ENCODE measurements around the gene SPEG. TPM values are rescaled to one million over a fixed set of nuclear protein-coding genes. Genes with fewer than 3 reads are reported as not detected.
A peak's percentile ranks its signal among the peaks of the same experiment; 100 is the strongest.

The SPEG gene
- total and polyA plus RNA-seq, 4 donors = 81.6 to 1,108 (median 357) TPM

GRCh38 chr2:219425238-219426067 lies 9.2 kb upstream of the SPEG start:
- WGBS, 2 donors = 94 to 98% methylated on average over 8 of the region's 8 CpGs
- ATAC-seq (ENCODE audit: low FRiP score) (no peak), DNase-seq (no peak)
- H3K27me3 ChIP-seq (ENCODE audit: control insufficient read depth in 1 of 2, insufficient read depth in 2 of 2, low read length in 1 of 2) = no peaks in the 10 kb centered on the region
- intact Hi-C loops (cut with DNase I) = no loop called here
- H3K27ac ChIP-seq (ENCODE audit: low read depth in 1 of 2, low read length in 2 of 2) = peak overlapping the region in 1 of 2 donors; percentile 6
- no peak overlapping the region for H3K4me3 ChIP-seq (ENCODE audit: low read length in 2 of 2)
- no peaks in the 10 kb centered on the region for H3K36me3 ChIP-seq (ENCODE audit: control insufficient read depth in 1 of 2, insufficient read depth in 2 of 2, low read length in 1 of 2)
- H3K4me1 ChIP-seq (ENCODE audit: control insufficient read depth in 1 of 2, insufficient read depth in 2 of 2, low read length in 2 of 2) = no peaks in the 10 kb centered on the region
- H3K9me3 ChIP-seq (ENCODE audit: control insufficient read depth, low read length) = no peaks in the 10 kb centered on the region

- Histone ChIP-seq H3K4me1 (ENCODE audit: control insufficient read depth in 1 of 2, insufficient read depth in 2 of 2, low read length in 2 of 2) (no peaks in the 10 kb centered on the region), H3K4me3 (ENCODE audit: low read length in 2 of 2) (no peak overlapping the region), H3K27me3 (ENCODE audit: control insufficient read depth in 1 of 2, insufficient read depth in 2 of 2, low read length in 1 of 2) (no peaks in the 10 kb centered on the region), H3K9me3 (ENCODE audit: control insufficient read depth, low read length) (no peaks in the 10 kb centered on the region), H3K27ac (ENCODE audit: low read depth in 1 of 2, low read length in 2 of 2) (no peak overlapping the region), H3K36me3 (ENCODE audit: control insufficient read depth in 1 of 2, insufficient read depth in 2 of 2, low read length in 1 of 2) (no peaks in the 10 kb centered on the region)
- DNase-seq = no peak
- no peak for ATAC-seq (ENCODE audit: low FRiP score)
- WGBS, 2 donors = 92 to 96% methylated on average over 7 of the region's 7 CpGs
- intact Hi-C loops (cut with DNase I) = no loop called here
Observed at GRCh38 chr2:219426068-219426443, 8.6 kb upstream of the SPEG start.

GRCh38 chr2:219426534-219427136 lies 8.0 kb upstream of the SPEG start:
- ATAC-seq (ENCODE audit: low FRiP score) = no peak
- DNase-seq = peak in 1 of 2 donors; percentile 50
- no peaks in the 10 kb centered on the region for H3K27me3 ChIP-seq (ENCODE audit: control insufficient read depth in 1 of 2, insufficient read depth in 2 of 2, low read length in 1 of 2)
- intact Hi-C loops (cut with DNase I) = no loop called here
- 96 to 97% methylated on average over 7 of the region's 7 CpGs for WGBS, 2 donors
- no peaks in the 10 kb centered on the region for H3K4me1 ChIP-seq (ENCODE audit: control insufficient read depth in 1 of 2, insufficient read depth in 2 of 2, low read length in 2 of 2)
- no peak overlapping the region for H3K27ac ChIP-seq (ENCODE audit: low read depth in 1 of 2, low read length in 2 of 2)
- H3K9me3 ChIP-seq (ENCODE audit: control insufficient read depth, low read length) = no peaks in the 10 kb centered on the region
- H3K4me3 ChIP-seq (ENCODE audit: low read length in 2 of 2) = no peak overlapping the region
- H3K36me3 ChIP-seq (ENCODE audit: control insufficient read depth in 1 of 2, insufficient read depth in 2 of 2, low read length in 1 of 2) = no peaks in the 10 kb centered on the region

- Histone ChIP-seq H3K4me3 (ENCODE audit: low read length in 2 of 2) (no peak overlapping the region), H3K27me3 (ENCODE audit: control insufficient read depth in 1 of 2, insufficient read depth in 2 of 2, low read length in 1 of 2) (no peaks in the 10 kb centered on the region), H3K4me1 (ENCODE audit: control insufficient read depth in 1 of 2, insufficient read depth in 2 of 2, low read length in 2 of 2) (no peaks in the 10 kb centered on the region), H3K36me3 (ENCODE audit: control insufficient read depth in 1 of 2, insufficient read depth in 2 of 2, low read length in 1 of 2) (no peaks in the 10 kb centered on the region), H3K9me3 (ENCODE audit: control insufficient read depth, low read length) (no peaks in the 10 kb centered on the region), H3K27ac (ENCODE audit: low read depth in 1 of 2, low read length in 2 of 2) (no peak overlapping the region)
- DNase-seq (peak in 1 of 2 donors; percentile 19), ATAC-seq (ENCODE audit: low FRiP score) (no peak)
- intact Hi-C loops (cut with DNase I) = no loop called here
Observed at GRCh38 chr2:219428469-219428868, 6.2 kb upstream of the SPEG start.

GRCh38 chr2:219429958-219430606 lies 4.6 kb upstream of the SPEG start:
- Histone ChIP-seq H3K27me3 (ENCODE audit: control insufficient read depth in 1 of 2, insufficient read depth in 2 of 2, low read length in 1 of 2) (no peaks in the 10 kb centered on the region), H3K9me3 (ENCODE audit: control insufficient read depth, low read length) (no peaks in the 10 kb centered on the region), H3K36me3 (ENCODE audit: control insufficient read depth in 1 of 2, insufficient read depth in 2 of 2, low read length in 1 of 2) (no peaks in the 10 kb centered on the region), H3K4me1 (ENCODE audit: control insufficient read depth in 1 of 2, insufficient read depth in 2 of 2, low read length in 2 of 2) (no peaks in the 10 kb centered on the region), H3K27ac (ENCODE audit: low read depth in 1 of 2, low read length in 2 of 2) (peak overlapping the region; percentile 12 to 69), H3K4me3 (ENCODE audit: low read length in 2 of 2) (no peak overlapping the region)
- DNase-seq (peak in 1 of 2 donors; percentile 7), ATAC-seq (ENCODE audit: low FRiP score) (no peak)
- intact Hi-C loops (cut with DNase I) = no loop called here
- 92 to 94% methylated on average over 7 of the region's 7 CpGs for WGBS, 2 donors

GRCh38 chr2:219430633-219431615 lies 3.7 kb upstream of the SPEG start:
- Histone ChIP-seq H3K36me3 (ENCODE audit: control insufficient read depth in 1 of 2, insufficient read depth in 2 of 2, low read length in 1 of 2) (no peaks in the 10 kb centered on the region), H3K4me1 (ENCODE audit: control insufficient read depth in 1 of 2, insufficient read depth in 2 of 2, low read length in 2 of 2) (no peaks in the 10 kb centered on the region), H3K4me3 (ENCODE audit: low read length in 2 of 2) (no peak overlapping the region), H3K9me3 (ENCODE audit: control insufficient read depth, low read length) (no peaks in the 10 kb centered on the region), H3K27me3 (ENCODE audit: control insufficient read depth in 1 of 2, insufficient read depth in 2 of 2, low read length in 1 of 2) (no peaks in the 10 kb centered on the region), H3K27ac (ENCODE audit: low read depth in 1 of 2, low read length in 2 of 2) (peak overlapping the region; percentile 12 to 69)
- DNase-seq (peak in 1 of 2 donors; percentile 81), ATAC-seq (ENCODE audit: low FRiP score) (peak; percentile 79)
- whole genome bisulfite sequencing, 2 donors = 13 to 15% methylated on average over 9 of the region's 9 CpGs
- intact Hi-C loops (cut with DNase I) = no loop called here

- Histone ChIP-seq H3K36me3 (ENCODE audit: control insufficient read depth in 1 of 2, insufficient read depth in 2 of 2, low read length in 1 of 2) (no peaks in the 10 kb centered on the region), H3K27me3 (ENCODE audit: control insufficient read depth in 1 of 2, insufficient read depth in 2 of 2, low read length in 1 of 2) (no peaks in the 10 kb centered on the region), H3K4me1 (ENCODE audit: control insufficient read depth in 1 of 2, insufficient read depth in 2 of 2, low read length in 2 of 2) (peaks cover 0 to 4% of the 10 kb centered on the region in 2 donors), H3K27ac (ENCODE audit: low read depth in 1 of 2, low read length in 2 of 2) (peak overlapping the region in 1 of 2 donors; percentile 54), H3K9me3 (ENCODE audit: control insufficient read depth, low read length) (no peaks in the 10 kb centered on the region), H3K4me3 (ENCODE audit: low read length in 2 of 2) (no peak overlapping the region)
- WGBS, 2 donors = 81 to 84% methylated on average over 16 of the region's 16 CpGs
- ATAC-seq (ENCODE audit: low FRiP score) = peak; percentile 2
- intact Hi-C loops (cut with DNase I) = no loop called here
- peak in 1 of 2 donors; percentile 75 for DNase-seq
Observed at GRCh38 chr2:219433666-219434467, 776 bp upstream of the SPEG start.

- H3K4me3 ChIP-seq (ENCODE audit: low read length in 2 of 2) = no peak overlapping the region
Observed at GRCh38 chr2:219434468-219434717, 250 bp upstream of the SPEG start.

More at GRCh38 chr2:219434468-219434717, 250 bp upstream of the SPEG start:
- Histone ChIP-seq H3K36me3 (ENCODE audit: control insufficient read depth in 1 of 2, insufficient read depth in 2 of 2, low read length in 1 of 2) (no peaks in the 10 kb centered on the region), H3K27me3 (ENCODE audit: control insufficient read depth in 1 of 2, insufficient read depth in 2 of 2, low read length in 1 of 2) (no peaks in the 10 kb centered on the region), H3K9me3 (ENCODE audit: control insufficient read depth, low read length) (no peaks in the 10 kb centered on the region), H3K27ac (ENCODE audit: low read depth in 1 of 2, low read length in 2 of 2) (peak overlapping the region in 1 of 2 donors; percentile 54), H3K4me1 (ENCODE audit: control insufficient read depth in 1 of 2, insufficient read depth in 2 of 2, low read length in 2 of 2) (peaks cover 0 to 4% of the 10 kb centered on the region in 2 donors)
- intact Hi-C loops (cut with DNase I) = no loop called here
- WGBS, 2 donors = 55 to 66% methylated on average over 8 to 9 of the region's 9 CpGs
- ATAC-seq (ENCODE audit: low FRiP score) (no peak), DNase-seq (no peak)
